Naive thymus-derived CD4-positive, alpha-beta T cell (primary cell): Measurements from ENCODE around the gene DCAF11. TPM values are rescaled to one million over a fixed set of nuclear protein-coding genes. Genes with fewer than 3 reads are reported as not detected.

ENCODE experiments used
- ATAC-seq: fragments of 150-1000 bp; cut with Tn5 transposase; 2 replicates; pipeline ENCODE4 v1.10.0; 2021; ENCODE audit warnings: mild to moderate bottlenecking, moderate library complexity
- CTCF ChIA-PET: fragments of 350-600 bp; sonication (Branson Sonifier 250); formaldehyde crosslinking; loops from one replicate; lab custom pipeline; 2021; ENCODE audit warnings: antibody characterized with exemption; lab: Charles Lee
- POLR2A ChIA-PET: fragments of 350-600 bp; sonication (Branson Sonifier 250); formaldehyde crosslinking; loops from one replicate; lab custom pipeline; 2021; ENCODE audit warnings: antibody characterized with exemption, inconsistent platforms; lab: Charles Lee
- DNase-seq, 9 donors: peaks; one replicate each; pipeline versions ENCODE4 v3.0.0 to v3.0.0-alpha.2; 2020 to 2022; ENCODE audit warnings: mixed read lengths in 1 of 9
- H3K27ac ChIP-seq: one replicate; pipeline ENCODE4 v1.7.0; 2013; ENCODE audit warnings: mild to moderate bottlenecking, low read depth, low read length, moderate library complexity
- H3K27me3 ChIP-seq, 2 donors: one replicate each; pipeline ENCODE4 v1.7.0; 2013; ENCODE audit warnings: low read length in 2 of 2, mild to moderate bottlenecking in 2 of 2, moderate library complexity in 2 of 2; ENCODE audit not compliant: control insufficient read depth in 2 of 2, insufficient read depth in 2 of 2
- H3K36me3 ChIP-seq, 3 experiments: 1 replicate in 2 of 3; 2 replicates in 1 of 3; pipeline ENCODE4 v1.7.0; 2013; ENCODE audit warnings: low read length in 3 of 3, mild to moderate bottlenecking in 3 of 3, moderate library complexity in 1 of 3; ENCODE audit not compliant: insufficient read depth in 3 of 3, control insufficient read depth in 2 of 3
- H3K4me1 ChIP-seq, 2 donors: one replicate each; pipeline ENCODE4 v1.7.0; 2013; ENCODE audit warnings: low read length in 2 of 2, mild to moderate bottlenecking in 2 of 2, moderate library complexity in 1 of 2; ENCODE audit not compliant: control insufficient read depth in 2 of 2, insufficient read depth in 2 of 2
- H3K4me3 ChIP-seq: 2 replicates; pipeline ENCODE4 v1.7.0; 2013; ENCODE audit warnings: mild to moderate bottlenecking, low read length
- H3K9me3 ChIP-seq, 3 experiments: 1 replicate in 2 of 3; 2 replicates in 1 of 3; pipeline ENCODE4 v1.7.0; 2013; ENCODE audit warnings: low read length in 3 of 3; ENCODE audit not compliant: control insufficient read depth in 2 of 3
- H3K27ac Mint-ChIP-seq, 9 donors: one replicate each; pipeline ENCODE4 v1.8.0; 2020 to 2022; ENCODE audit warnings: mixed read lengths in 9 of 9, mild to moderate bottlenecking in 8 of 9, moderate library complexity in 5 of 9, inconsistent platforms in 2 of 9
- H3K27me3 Mint-ChIP-seq, 5 donors: one replicate each; pipeline ENCODE4 v1.8.0; 2021 to 2022; ENCODE audit warnings: mixed read lengths in 5 of 5, mild to moderate bottlenecking in 1 of 5
- H3K36me3 Mint-ChIP-seq, 5 donors: one replicate each; pipeline ENCODE4 v1.8.0; 2020 to 2022; ENCODE audit warnings: mixed read lengths in 5 of 5, mild to moderate bottlenecking in 3 of 5, inconsistent platforms in 1 of 5
- H3K4me1 Mint-ChIP-seq, 7 donors: one replicate each; pipeline ENCODE4 v1.8.0; 2020 to 2022; ENCODE audit warnings: mixed read lengths in 7 of 7, mild to moderate bottlenecking in 3 of 7, inconsistent platforms in 1 of 7
- H3K4me3 Mint-ChIP-seq, 10 donors: one replicate each; pipeline ENCODE4 v1.8.0; 2020 to 2022; ENCODE audit warnings: mild to moderate bottlenecking in 10 of 10, mixed read lengths in 10 of 10, moderate library complexity in 6 of 10, inconsistent platforms in 2 of 10
- H3K9me3 Mint-ChIP-seq, 11 donors: one replicate each; pipeline ENCODE4 v1.8.0; 2020 to 2022; ENCODE audit warnings: mixed read lengths in 11 of 11, mild to moderate bottlenecking in 4 of 11, inconsistent platforms in 1 of 11, moderate library complexity in 1 of 11
- intact Hi-C, 2 donors: fragments of 100-400 bp; cut with micrococcal nuclease; formaldehyde crosslinking; loops; one replicate each; pipeline ENCODE4 v1.15.1; 2023
- polyA plus RNA-seq, 2 donors: library from polyadenylated mRNA; unstranded; fragments of 300-500 nt; fragmentation: Illumina TruSeq; gene quantifications; one replicate each; pipeline ENCODE4 v1.2.3, GENCODE V29; 2021
- total RNA-seq, 6 experiments: library from RNA in 5 of 6; stranded (reverse) in 5 of 6; gene quantifications; 1 replicate in 5 of 6; 2 replicates in 1 of 6; pipeline ENCODE4 v1.2.3 and lab custom pipeline; 2021 to 2026

Gene DCAF11
- total and polyA plus RNA-seq, 7 experiments from 2014 or later: 69.1 to 97.0 (median 83.3) TPM

- H3K4me3 Mint-ChIP-seq: peak within 1 kb of the TSS; percentile 85 to 100 (median 94)
- peaks cover 0 to 2% (median 0%) of the 10 kb centered on the region in 11 donors for H3K9me3 Mint-ChIP-seq
- no peaks in the 10 kb centered on the region for H3K27me3 ChIP-seq
- H3K36me3 Mint-ChIP-seq: peaks cover 4 to 68% (median 17%) of the 10 kb centered on the region in 5 donors
- ATAC-seq (peak; percentile 94), DNase-seq (peak; percentile 90 to 100 (median 99))
- H3K27ac Mint-ChIP-seq: peak within 1 kb of the TSS; percentile 83 to 96 (median 93)
- H3K27me3 Mint-ChIP-seq: no peaks in the 10 kb centered on the region
- peaks cover 33 to 43% of the 10 kb centered on the region in 2 donors for H3K4me1 ChIP-seq
- ChIA-PET CTCF (interaction anchor here (0.7 to 1.7 kb wide), 5 partner anchors 19 to 73 kb away, joined by 3 to 11 read pairs (median 4); partner anchors contain the start of genes DCAF11, IRF9 and NRL), POLR2A (interaction anchor here (0.6 to 11.7 kb wide), 17 partner anchors 7 to 169 kb away, joined by 3 to 298 read pairs (median 5); partner anchors contain the start of genes CARMIL3, CHMP4A, DCAF11 and IRF9)
- H3K4me3 ChIP-seq: peak within 1 kb of the TSS; percentile 87
- H3K27ac ChIP-seq: peak within 1 kb of the TSS; percentile 83
- peaks cover 47 to 87% (median 77%) of the 10 kb centered on the region in 7 donors for H3K4me1 Mint-ChIP-seq
- peaks cover 0 to 45% (median 10%) of the 10 kb centered on the region in 3 experiments for H3K36me3 ChIP-seq
- intact Hi-C loops: loop anchor here (1.0 to 10.0 kb wide), 13 partner anchors 20 to 1046 kb away; partner anchors contain the start of genes BCL2L2 (in 2 of the 2), CHMP4A (in 2 of the 2), DCAF11 (in 2 of the 2) and IRF9 (in 2 of the 2)
- H3K9me3 ChIP-seq: no peaks in the 10 kb centered on the region
Observed at GRCh38 chr14:24141097-24141880, 26.7 kb downstream of the DCAF11 start, which contains the start of gene EMC9. EMC9 (minus strand) TSS chr14:24141591; CDS start chr14:24141304, 287 bp downstream.

DNA sequence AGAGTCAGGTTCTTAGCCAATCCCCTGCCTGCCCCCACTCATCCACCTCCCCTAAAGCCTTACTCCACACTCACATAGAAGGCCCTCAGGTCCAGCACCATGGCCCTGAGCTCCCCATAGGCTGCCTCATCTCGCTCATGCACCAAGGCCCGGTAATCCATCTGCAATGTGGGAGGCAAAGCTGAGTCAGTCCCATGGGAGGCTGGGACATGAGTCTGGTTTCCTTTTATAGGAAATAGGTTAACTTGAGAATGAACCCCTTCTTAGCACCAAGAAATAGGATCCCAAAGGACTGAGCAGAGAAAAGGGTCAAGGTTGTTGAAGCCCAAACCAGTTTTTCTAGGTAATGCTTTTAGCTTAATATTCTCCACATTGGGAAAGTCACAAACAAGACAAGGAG, 28.9 kb downstream of the DCAF11 start:
- intact Hi-C loops: loop anchor here (10.0 kb wide), 2 partner anchors 839 to 1049 kb away; partner anchors contain the start of genes BCL2L2 (in 2 of the 2), PPP1R3E (in 2 of the 2), ACIN1 (in 1 of the 2) and C14orf119 (in 1 of the 2)
- peaks cover 30 to 39% of the 10 kb centered on the region in 2 donors for H3K4me1 ChIP-seq

DNA sequence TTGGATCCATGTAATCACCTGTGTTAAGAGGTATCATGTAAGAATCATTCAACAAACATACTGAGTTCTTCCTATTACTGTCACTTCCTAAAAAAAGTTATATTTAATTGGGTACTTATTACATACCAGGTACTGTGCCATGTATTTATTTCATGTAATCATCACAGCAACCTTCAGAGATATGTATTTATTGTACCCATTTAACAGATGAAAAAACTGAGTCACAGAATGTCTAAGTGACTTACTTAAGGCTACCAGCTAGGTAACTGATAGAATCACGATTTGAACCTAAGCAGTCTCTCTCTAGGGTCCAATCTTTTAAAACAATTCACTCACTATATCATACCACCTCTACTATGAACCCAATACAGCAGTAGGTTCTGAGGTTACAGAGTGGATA, 29.9 kb downstream of the DCAF11 start:
- no peaks in the 10 kb centered on the region for H3K27me3 ChIP-seq
- POLR2A ChIA-PET: interaction anchor here (1.0 to 11.1 kb wide), 6 partner anchors 8 to 98 kb away, joined by 3 to 139 read pairs (median 8); partner anchors contain the start of genes DCAF11, EMC9, IRF9 and NRL
- Mint-ChIP-seq H3K27ac (peak overlapping the region in 8 of 9 donors; percentile 54 to 96 (median 77)), H3K36me3 (peaks cover under 1 to 58% (median 6%) of the 10 kb centered on the region in 5 donors), H3K9me3 (no peaks in the 10 kb centered on the region), H3K27me3 (no peaks in the 10 kb centered on the region), H3K4me3 (peak overlapping the region in 9 of 10 donors; percentile 17 to 98 (median 32)), H3K4me1 (peaks cover 44 to 76% (median 67%) of the 10 kb centered on the region in 7 donors)
- CTCF ChIA-PET: interaction anchor here (0.6 kb wide), 1 partner anchor 17 kb away, joined by 3 read pairs; the partner anchor contains the start of gene IRF9
- H3K4me3 ChIP-seq: no peak overlapping the region
- peak overlapping the region; percentile 30 for H3K27ac ChIP-seq
- peaks cover 0 to 32% (median 4%) of the 10 kb centered on the region in 3 experiments for H3K36me3 ChIP-seq
- H3K4me1 ChIP-seq: peaks cover 40 to 46% of the 10 kb centered on the region in 2 donors
- ATAC-seq (no peak), DNase-seq (no peak)
- intact Hi-C loops: loop anchor here (10.0 kb wide), 2 partner anchors 840 to 1050 kb away; partner anchors contain the start of genes BCL2L2 (in 2 of the 2), PPP1R3E (in 2 of the 2), ACIN1 (in 1 of the 2) and C14orf119 (in 1 of the 2)
- no peaks in the 10 kb centered on the region for H3K9me3 ChIP-seq

More for the DNA sequence above, 28.9 kb downstream of the DCAF11 start:
- CTCF ChIA-PET: interaction anchor here (1.2 kb wide), 1 partner anchor 86 kb away, joined by 3 read pairs; no protein-coding TSS in a partner anchor
- Mint-ChIP-seq H3K27me3 (no peaks in the 10 kb centered on the region), H3K27ac (peak overlapping the region in 6 of 9 donors; percentile 54 to 96 (median 75)), H3K36me3 (peaks cover 4 to 61% (median 13%) of the 10 kb centered on the region in 5 donors), H3K4me1 (peaks cover 42 to 76% (median 67%) of the 10 kb centered on the region in 7 donors), H3K9me3 (no peaks in the 10 kb centered on the region), H3K4me3 (peak overlapping the region in 8 of 10 donors; percentile 18 to 61 (median 46))
- Histone ChIP-seq H3K9me3 (no peaks in the 10 kb centered on the region), H3K27ac (no peak overlapping the region), H3K36me3 (peaks cover 0 to 37% (median 0%) of the 10 kb centered on the region in 3 experiments), H3K4me3 (no peak overlapping the region), H3K27me3 (no peaks in the 10 kb centered on the region)
- DNase-seq (no peak), ATAC-seq (no peak)
- POLR2A ChIA-PET: interaction anchor here (1.0 to 11.1 kb wide), 5 partner anchors 7 to 99 kb away, joined by 3 to 139 read pairs (median 11); partner anchors contain the start of genes DCAF11, EMC9, IRF9 and NRL

DNA sequence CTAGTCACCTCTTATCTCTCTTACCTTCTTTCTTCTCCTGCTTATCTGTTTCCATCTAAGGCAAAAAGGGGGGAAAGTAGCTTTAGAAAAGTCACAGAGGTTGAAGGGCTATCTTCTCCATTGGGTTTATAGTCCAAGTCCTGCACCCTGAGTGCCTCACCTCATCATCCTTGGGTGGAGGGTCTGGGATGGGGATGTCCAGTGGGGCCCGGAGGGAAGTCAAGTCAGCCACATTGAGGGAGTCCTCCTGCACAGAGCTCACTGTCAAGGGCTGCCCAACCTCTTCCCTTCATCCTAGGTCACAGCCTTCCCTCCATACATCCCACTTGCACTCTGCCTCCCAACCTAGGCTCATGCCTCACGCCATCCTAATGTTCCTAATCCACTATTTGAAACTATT, 30.6 kb downstream of the DCAF11 start:
- Histone ChIP-seq H3K9me3 (no peaks in the 10 kb centered on the region), H3K4me3 (peak overlapping the region; percentile 98), H3K4me1 (peaks cover 40 to 50% of the 10 kb centered on the region in 2 donors), H3K27ac (peak overlapping the region; percentile 88), H3K36me3 (peaks cover under 1 to 37% (median 6%) of the 10 kb centered on the region in 3 experiments), H3K27me3 (no peaks in the 10 kb centered on the region)
- ChIA-PET CTCF (interaction anchor here (1.1 to 4.8 kb wide), 3 partner anchors 10 to 31 kb away, joined by 5 to 36 read pairs (median 8); partner anchors contain the start of genes DCAF11, IRF9 and NRL), POLR2A (interaction anchor here (0.7 to 11.1 kb wide), 8 partner anchors 9 to 97 kb away, joined by 4 to 139 read pairs (median 22); partner anchors contain the start of genes DCAF11, EMC9, IRF9 and NRL)
- Mint-ChIP-seq H3K27me3 (no peaks in the 10 kb centered on the region), H3K27ac (peak overlapping the region in 6 of 9 donors; percentile 94 to 98 (median 97)), H3K36me3 (peaks cover 4 to 57% (median 5%) of the 10 kb centered on the region in 5 donors), H3K4me1 (peaks cover 40 to 76% (median 68%) of the 10 kb centered on the region in 7 donors), H3K9me3 (no peaks in the 10 kb centered on the region), H3K4me3 (peak overlapping the region; percentile 91 to 100 (median 98))
- DNase-seq (no peak), ATAC-seq (no peak)
- intact Hi-C loops: loop anchor here (10.0 kb wide), 2 partner anchors 840 to 1050 kb away; partner anchors contain the start of genes BCL2L2 (in 2 of the 2), PPP1R3E (in 2 of the 2), ACIN1 (in 1 of the 2) and C14orf119 (in 1 of the 2)

- Mint-ChIP-seq H3K36me3 (peaks cover 4 to 58% (median 9%) of the 10 kb centered on the region in 5 donors), H3K9me3 (no peaks in the 10 kb centered on the region), H3K4me1 (peaks cover 41 to 73% (median 69%) of the 10 kb centered on the region in 7 donors), H3K4me3 (peak overlapping the region; percentile 91 to 100 (median 98)), H3K27ac (peak overlapping the region; percentile 94 to 98 (median 96)), H3K27me3 (no peaks in the 10 kb centered on the region)
- DNase-seq (peak in 1 of 9 donors; percentile 17), ATAC-seq (no peak)
- intact Hi-C loops: loop anchor here (1.0 to 10.0 kb wide), 6 partner anchors 42 to 1051 kb away; partner anchors contain the start of genes BCL2L2 (in 2 of the 2), PPP1R3E (in 2 of the 2), ACIN1 (in 1 of the 2) and C14orf119 (in 1 of the 2)
- no peaks in the 10 kb centered on the region for H3K27me3 ChIP-seq
- H3K27ac ChIP-seq: peak overlapping the region; percentile 88
- CTCF ChIA-PET: interaction anchor here (1.1 to 4.8 kb wide), 3 partner anchors 10 to 32 kb away, joined by 5 to 36 read pairs (median 8); partner anchors contain the start of genes DCAF11, IRF9 and NRL
- H3K36me3 ChIP-seq: peaks cover 7 to 43% (median 8%) of the 10 kb centered on the region in 3 experiments
- peak overlapping the region; percentile 98 for H3K4me3 ChIP-seq
- POLR2A ChIA-PET: interaction anchor here (0.8 to 11.1 kb wide), 15 partner anchors 9 to 590 kb away, joined by 3 to 139 read pairs (median 8); partner anchors contain the start of genes CHMP4A, DCAF11, EMC9 and IRF9
- no peaks in the 10 kb centered on the region for H3K9me3 ChIP-seq
- H3K4me1 ChIP-seq: peaks cover 40 to 50% of the 10 kb centered on the region in 2 donors
Observed at GRCh38 chr14:24145690-24146452, 31.3 kb downstream of the DCAF11 start.
